ENCODE data around the gene LRRC71. TPM values are rescaled to one million over a fixed set of nuclear protein-coding genes. Genes with fewer than 3 reads are reported as not detected.

LRRC71 gene
- polyA plus RNA-seq, 3 donors, result not detected

GRCh38 chr1:156929596-156930238 is 9.3 kb downstream of the LRRC71 start:
- H3K9ac ChIP-seq (ENCODE audit: insufficient read depth, low read length, poor library complexity, severe bottlenecking), result no peak overlapping the region
- no peak overlapping the region for H3K27ac Mint-ChIP-seq
- intact Hi-C loops (cut with micrococcal nuclease), result loop anchor here (5.0 to 10.0 kb wide), 2 partner anchors 37 to 145 kb away; partner anchors contain the start of gene PEAR1 (in 2 of the 2)
- no peak overlapping the region for H3K27ac ChIP-seq (ENCODE audit: low read depth in 1 of 2, low read length in 2 of 2)
- no peak for DNase-seq
- WGBS (ENCODE audit: insufficient coverage), result 42% methylated on average over 3 of the region's 6 CpGs
- no peaks in the 10 kb centered on the region for H4K20me1 ChIP-seq (ENCODE audit: insufficient read depth, low read length)
- no peaks in the 10 kb centered on the region for H3K79me2 ChIP-seq (ENCODE audit: insufficient read depth, low read length)
- peak overlapping the region in 1 of 2 donors; percentile 48 for H3K4me3 Mint-ChIP-seq
- no peak overlapping the region for H3K4me2 ChIP-seq (replicated peaks; ENCODE audit: extremely low read depth, low read length, poor library complexity, severe bottlenecking)
- H3K4me1 Mint-ChIP-seq, result peaks cover 36% of the 10 kb centered on the region
- TF ChIP-seq, protein P1, sequence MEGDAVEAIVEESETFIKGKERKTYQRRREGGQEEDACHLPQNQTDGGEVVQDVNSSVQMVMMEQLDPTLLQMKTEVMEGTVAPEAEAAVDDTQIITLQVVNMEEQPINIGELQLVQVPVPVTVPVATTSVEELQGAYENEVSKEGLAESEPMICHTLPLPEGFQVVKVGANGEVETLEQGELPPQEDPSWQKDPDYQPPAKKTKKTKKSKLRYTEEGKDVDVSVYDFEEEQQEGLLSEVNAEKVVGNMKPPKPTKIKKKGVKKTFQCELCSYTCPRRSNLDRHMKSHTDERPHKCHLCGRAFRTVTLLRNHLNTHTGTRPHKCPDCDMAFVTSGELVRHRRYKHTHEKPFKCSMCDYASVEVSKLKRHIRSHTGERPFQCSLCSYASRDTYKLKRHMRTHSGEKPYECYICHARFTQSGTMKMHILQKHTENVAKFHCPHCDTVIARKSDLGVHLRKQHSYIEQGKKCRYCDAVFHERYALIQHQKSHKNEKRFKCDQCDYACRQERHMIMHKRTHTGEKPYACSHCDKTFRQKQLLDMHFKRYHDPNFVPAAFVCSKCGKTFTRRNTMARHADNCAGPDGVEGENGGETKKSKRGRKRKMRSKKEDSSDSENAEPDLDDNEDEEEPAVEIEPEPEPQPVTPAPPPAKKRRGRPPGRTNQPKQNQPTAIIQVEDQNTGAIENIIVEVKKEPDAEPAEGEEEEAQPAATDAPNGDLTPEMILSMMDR (IDR thresholded peaks at IDR 0.05), result no peak
- H2AFZ ChIP-seq (ENCODE audit: insufficient read depth, low read depth, low read length, poor library complexity, severe bottlenecking), result no peak overlapping the region
- peaks cover 6 to 18% of the 10 kb centered on the region in 2 donors for H3K9me3 ChIP-seq (replicated peaks in 1 of 2; ENCODE audit: control insufficient read depth in 1 of 2, insufficient read depth in 1 of 2, low read length in 2 of 2)
- peaks cover 8 to 14% of the 10 kb centered on the region in 2 donors for H3K36me3 Mint-ChIP-seq
- peaks cover 53 to 57% (median 55%) of the 10 kb centered on the region in 3 donors for H3K27me3 Mint-ChIP-seq (ENCODE audit: low read depth in 3 of 3)
- H3K4me3 ChIP-seq (replicated peaks in 1 of 3; ENCODE audit: low read depth in 2 of 3, low read length in 3 of 3), result no peak overlapping the region
- peaks cover 24 to 44% of the 10 kb centered on the region in 2 donors for H3K27me3 ChIP-seq (ENCODE audit: control insufficient read depth in 2 of 2, insufficient read depth in 2 of 2, low read length in 2 of 2)
- peaks cover 6 to 26% (median 16%) of the 10 kb centered on the region in 7 donors for H3K9me3 Mint-ChIP-seq
- H3K36me3 ChIP-seq (replicated peaks in 1 of 2; ENCODE audit: control insufficient read depth in 1 of 2, insufficient read depth in 2 of 2, low read length in 2 of 2), result peaks cover 5 to 9% of the 10 kb centered on the region in 2 donors
- peaks cover 22 to 29% of the 10 kb centered on the region in 2 donors for H3K4me1 ChIP-seq (ENCODE audit: control insufficient read depth in 1 of 2, insufficient read depth in 2 of 2, low read length in 2 of 2)

DNA sequence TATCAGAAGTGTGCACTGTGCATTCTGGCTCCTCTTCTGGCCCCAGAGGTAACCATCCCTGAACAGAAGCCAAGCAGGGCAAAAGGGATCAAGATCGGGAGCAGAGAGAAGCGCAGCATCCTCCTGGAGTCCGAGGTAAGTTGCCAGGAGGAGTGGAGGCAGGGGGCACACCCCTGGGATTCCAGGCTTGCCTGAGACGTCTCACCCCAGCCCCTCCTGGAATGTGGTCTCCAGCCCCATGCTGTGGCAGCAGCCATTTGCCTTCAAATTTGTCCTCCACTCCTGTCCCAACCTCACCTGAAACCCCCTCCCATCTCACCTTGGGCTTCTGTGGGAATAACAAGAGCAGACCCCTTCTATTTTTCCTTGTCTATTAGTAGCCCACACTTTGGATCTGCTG is 10.1 kb downstream of the LRRC71 start:
- H3K9ac ChIP-seq (ENCODE audit: insufficient read depth, low read length, poor library complexity, severe bottlenecking), result no peak overlapping the region
- no peak for DNase-seq
- Mint-ChIP-seq H3K36me3 (peaks cover 16 to 17% of the 10 kb centered on the region in 2 donors), H3K9me3 (peaks cover 6 to 24% (median 15%) of the 10 kb centered on the region in 7 donors), H3K27me3 (ENCODE audit: low read depth in 3 of 3) (peaks cover 45 to 50% (median 48%) of the 10 kb centered on the region in 3 donors), H3K4me1 (peaks cover 36% of the 10 kb centered on the region), H3K4me3 (peak overlapping the region in 1 of 2 donors; percentile 94), H3K27ac (peak overlapping the region in 2 of 7 donors; percentile 68 to 79)
- H4K20me1 ChIP-seq (ENCODE audit: insufficient read depth, low read length), result no peaks in the 10 kb centered on the region
- H3K36me3 ChIP-seq (replicated peaks in 1 of 2; ENCODE audit: control insufficient read depth in 1 of 2, insufficient read depth in 2 of 2, low read length in 2 of 2), result peaks cover 11 to 15% of the 10 kb centered on the region in 2 donors
- H3K4me3 ChIP-seq (replicated peaks in 1 of 3; ENCODE audit: low read depth in 2 of 3, low read length in 3 of 3), result no peak overlapping the region
- H3K79me2 ChIP-seq (ENCODE audit: insufficient read depth, low read length), result no peaks in the 10 kb centered on the region
- H3K27ac ChIP-seq (ENCODE audit: low read depth in 1 of 2, low read length in 2 of 2), result no peak overlapping the region
- 82% methylated on average over 4 of the region's 4 CpGs for WGBS (ENCODE audit: insufficient coverage)
- H3K4me1 ChIP-seq (ENCODE audit: control insufficient read depth in 1 of 2, insufficient read depth in 2 of 2, low read length in 2 of 2), result peaks cover 22 to 29% of the 10 kb centered on the region in 2 donors
- no peak overlapping the region for H3K4me2 ChIP-seq (replicated peaks; ENCODE audit: extremely low read depth, low read length, poor library complexity, severe bottlenecking)
- peaks cover 6 to 18% of the 10 kb centered on the region in 2 donors for H3K9me3 ChIP-seq (replicated peaks in 1 of 2; ENCODE audit: control insufficient read depth in 1 of 2, insufficient read depth in 1 of 2, low read length in 2 of 2)
- H3K27me3 ChIP-seq (ENCODE audit: control insufficient read depth in 2 of 2, insufficient read depth in 2 of 2, low read length in 2 of 2), result peaks cover 17 to 36% of the 10 kb centered on the region in 2 donors
- TF ChIP-seq, protein P1 (IDR thresholded peaks at IDR 0.05), result no peak
- H2AFZ ChIP-seq (ENCODE audit: insufficient read depth, low read depth, low read length, poor library complexity, severe bottlenecking), result no peak overlapping the region
- intact Hi-C loops (cut with micrococcal nuclease), result loop anchor here in 1 of 2 donors (10.0 kb wide), 1 partner anchor 144 kb away; no protein-coding TSS in a partner anchor
